Esophagus (tissue), 2 donors: ENCODE results near the gene SCARF2. TPM values are rescaled to one million over a fixed set of nuclear protein-coding genes. Genes with fewer than 3 reads are reported as not detected.
"Not testable (repeated sequence)": the region's sequence is repeated elsewhere in the genome, so short reads cannot be mapped to it uniquely, and the experiment has no call there.

Experiments
- H3K27ac ChIP-seq, 2 donors: one replicate each; pipeline ENCODE4 v1.5.1; 2013; ENCODE audit warnings: low read depth in 2 of 2, mild to moderate bottlenecking in 2 of 2, inconsistent platforms in 1 of 2, low read length in 1 of 2, moderate library complexity in 1 of 2
- H3K27me3 ChIP-seq, 2 donors: one replicate each; pipeline ENCODE4 v1.6.1; 2013; ENCODE audit warnings: low read length in 2 of 2, control low read depth in 1 of 2, mild to moderate bottlenecking in 1 of 2; ENCODE audit not compliant: insufficient read depth in 2 of 2, control insufficient read depth in 1 of 2
- H3K36me3 ChIP-seq, 2 donors: one replicate each; pipeline ENCODE4 v1.6.1; 2013; ENCODE audit warnings: low read length in 1 of 2; ENCODE audit not compliant: control insufficient read depth in 2 of 2, insufficient read depth in 2 of 2
- H3K4me1 ChIP-seq, 2 donors: one replicate each; pipeline ENCODE4 v1.6.1; 2013; ENCODE audit warnings: low read length in 1 of 2; ENCODE audit not compliant: control insufficient read depth in 2 of 2, insufficient read depth in 2 of 2
- H3K4me3 ChIP-seq, 2 donors: one replicate each; pipeline ENCODE4 v1.5.1; 2013; ENCODE audit warnings: low read length in 2 of 2, mild to moderate bottlenecking in 2 of 2, low read depth in 1 of 2, moderate library complexity in 1 of 2
- H3K9me3 ChIP-seq, 2 donors: one replicate each; pipeline ENCODE4 v1.6.1; 2013; ENCODE audit warnings: mild to moderate bottlenecking in 2 of 2, low read depth in 1 of 2, low read length in 1 of 2, moderate library complexity in 1 of 2; ENCODE audit not compliant: control insufficient read depth in 2 of 2, insufficient read depth in 1 of 2
- WGBS, 2 donors: extraction: QIAGEN DNeasy Blood & Tissue Kit; methylation state at CpG; one replicate each; pipeline ENCODE4 v1.1.7; 2013; 5-methylcytosine and 5-hydroxymethylcytosine counted together
- polyA plus RNA-seq, 2 donors: library from polyadenylated mRNA; stranded (reverse); fragments of 200-250 nt; gene quantifications; one replicate each; pipeline ENCODE4 v1.2.3, GENCODE V29; 2013
- donor health status: healthy with polysubstance abuse.
- donor health status: Bipolar disorder and iron deficiency.

SCARF2 gene, protein sequence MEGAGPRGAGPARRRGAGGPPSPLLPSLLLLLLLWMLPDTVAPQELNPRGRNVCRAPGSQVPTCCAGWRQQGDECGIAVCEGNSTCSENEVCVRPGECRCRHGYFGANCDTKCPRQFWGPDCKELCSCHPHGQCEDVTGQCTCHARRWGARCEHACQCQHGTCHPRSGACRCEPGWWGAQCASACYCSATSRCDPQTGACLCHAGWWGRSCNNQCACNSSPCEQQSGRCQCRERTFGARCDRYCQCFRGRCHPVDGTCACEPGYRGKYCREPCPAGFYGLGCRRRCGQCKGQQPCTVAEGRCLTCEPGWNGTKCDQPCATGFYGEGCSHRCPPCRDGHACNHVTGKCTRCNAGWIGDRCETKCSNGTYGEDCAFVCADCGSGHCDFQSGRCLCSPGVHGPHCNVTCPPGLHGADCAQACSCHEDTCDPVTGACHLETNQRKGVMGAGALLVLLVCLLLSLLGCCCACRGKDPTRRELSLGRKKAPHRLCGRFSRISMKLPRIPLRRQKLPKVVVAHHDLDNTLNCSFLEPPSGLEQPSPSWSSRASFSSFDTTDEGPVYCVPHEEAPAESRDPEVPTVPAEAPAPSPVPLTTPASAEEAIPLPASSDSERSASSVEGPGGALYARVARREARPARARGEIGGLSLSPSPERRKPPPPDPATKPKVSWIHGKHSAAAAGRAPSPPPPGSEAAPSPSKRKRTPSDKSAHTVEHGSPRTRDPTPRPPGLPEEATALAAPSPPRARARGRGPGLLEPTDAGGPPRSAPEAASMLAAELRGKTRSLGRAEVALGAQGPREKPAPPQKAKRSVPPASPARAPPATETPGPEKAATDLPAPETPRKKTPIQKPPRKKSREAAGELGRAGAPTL
- 1 to 10 TPM in 1 of 2 donors, under 1 TPM in 1; 0.57 to 1.0 TPM for polyA plus RNA-seq

DNA sequence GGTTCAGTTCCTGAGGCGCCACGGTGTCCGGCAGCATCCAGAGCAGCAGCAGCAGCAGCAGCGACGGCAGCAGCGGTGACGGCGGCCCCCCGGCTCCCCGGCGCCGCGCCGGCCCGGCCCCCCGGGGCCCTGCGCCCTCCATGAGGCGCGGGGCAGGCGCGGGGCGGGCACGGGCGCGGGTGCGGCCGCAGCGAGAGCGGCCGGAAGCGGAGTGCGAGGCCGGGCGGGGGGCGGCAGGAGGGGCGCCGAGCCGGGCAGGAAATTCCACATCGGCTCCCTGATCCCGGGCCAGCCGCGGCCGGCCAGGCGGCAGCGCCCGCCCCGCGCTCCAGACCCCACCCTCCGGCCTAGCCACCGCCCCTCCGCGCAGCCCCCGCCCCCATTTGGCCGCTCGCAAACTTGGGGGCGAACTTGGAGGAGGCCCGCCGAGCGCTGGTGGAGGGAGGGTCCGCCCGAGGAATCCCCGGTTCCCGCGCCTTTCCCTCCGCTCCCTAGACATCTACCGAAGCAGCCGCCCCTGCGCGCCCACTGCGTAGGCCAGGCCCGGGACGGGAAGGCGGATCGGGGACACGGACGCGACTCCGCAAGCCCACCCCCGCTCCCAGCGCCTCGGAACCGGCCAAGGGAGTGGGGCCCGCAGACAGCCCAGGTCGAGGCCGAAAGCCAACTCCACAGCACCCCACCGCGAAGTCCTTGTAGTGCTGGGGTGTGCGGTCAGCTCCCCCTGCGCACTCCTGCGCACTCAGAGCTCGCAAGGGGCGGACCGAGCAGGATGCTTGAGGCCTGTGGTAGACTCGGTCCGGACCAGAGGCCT is at the start of gene SCARF2:
Gene SCARF2 (minus strand): TSS at position 213 of the 814 bp plus-strand sequence. CDS start 71 bp downstream, at position 142.
- no peaks in the 10 kb centered on the region for H3K9me3 ChIP-seq
- peaks cover 0 to 3% of the 10 kb centered on the region in 2 donors for H3K36me3 ChIP-seq
- WGBS, 2 donors = 5 to 7% methylated on average over 66 to 95 of the region's 95 CpGs
- peak within 1 kb of the TSS; percentile 66 to 74 for H3K27ac ChIP-seq
- H3K4me3 ChIP-seq = peak within 1 kb of the TSS; percentile 44 to 46
- H3K27me3 ChIP-seq = peaks cover 3 to 16% of the 10 kb centered on the region in 2 donors
- H3K4me1 ChIP-seq = peaks cover 8 to 9% of the 10 kb centered on the region in 2 donors

DNA sequence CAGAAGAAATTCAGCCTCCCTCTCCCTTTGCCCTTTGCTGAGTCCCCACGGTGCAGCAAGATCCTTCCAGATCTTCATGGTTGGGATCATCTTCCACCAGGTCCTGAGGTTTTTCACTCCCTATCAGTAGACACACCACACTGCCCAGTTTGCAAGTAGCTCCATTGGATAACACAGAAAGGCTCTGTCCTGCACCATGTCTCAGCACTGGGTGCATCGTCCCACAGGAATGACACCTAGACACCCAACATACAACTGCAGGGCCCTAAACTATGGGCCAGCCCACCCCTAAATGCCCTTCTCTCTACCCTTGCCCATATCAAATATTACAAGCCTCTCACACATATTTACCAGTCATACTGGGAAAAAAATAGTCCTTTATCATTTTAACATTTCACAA is 48.6 kb upstream of the SCARF2 start:
- Histone ChIP-seq H3K36me3 (peaks cover 0 to 3% of the 10 kb centered on the region in 2 donors), H3K27ac (no peak overlapping the region), H3K9me3 (no peaks in the 10 kb centered on the region), H3K4me3 (no peak overlapping the region), H3K27me3 (no peaks in the 10 kb centered on the region), H3K4me1 (peaks cover 0 to 3% of the 10 kb centered on the region in 2 donors)
- 86 to 93% methylated on average over 2 of the region's 2 CpGs for WGBS, 2 donors

DNA sequence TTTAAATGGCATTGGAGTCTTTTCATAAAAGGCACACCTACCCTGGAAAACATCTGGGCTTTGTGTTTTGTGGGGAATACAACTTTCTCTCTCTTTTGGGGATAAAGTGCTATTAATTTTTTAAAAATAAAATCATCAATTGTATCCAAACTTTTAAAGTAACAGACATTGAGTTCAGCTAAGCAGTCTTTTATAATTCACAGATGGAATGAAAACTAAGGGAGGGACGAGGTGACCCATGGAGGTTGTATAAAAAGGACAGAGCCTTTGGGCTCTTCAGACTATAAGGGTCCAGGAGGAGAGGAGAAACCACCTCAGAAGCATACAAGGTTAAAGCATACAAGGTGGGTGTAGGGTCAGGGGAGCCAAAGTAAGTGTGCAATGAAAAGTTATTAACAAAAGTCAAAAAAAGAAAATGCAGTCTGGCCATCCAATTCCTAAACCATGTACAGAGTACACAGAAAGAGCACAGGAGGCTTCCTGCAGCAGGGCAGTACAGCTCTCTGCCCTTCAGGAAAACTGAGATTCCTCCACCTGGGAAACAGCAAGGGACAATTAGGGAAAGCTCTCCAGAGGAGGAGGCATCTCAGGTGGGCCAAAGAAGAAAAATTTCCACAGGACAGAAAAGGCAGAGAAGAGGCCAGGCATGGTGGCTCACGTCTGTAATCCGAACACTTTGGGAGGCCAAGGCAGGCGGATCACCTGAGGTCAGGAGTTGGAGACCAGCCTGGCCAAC is 47.5 kb upstream of the SCARF2 start:
- H3K9me3 ChIP-seq = no peaks in the 10 kb centered on the region
- no peaks in the 10 kb centered on the region for H3K27me3 ChIP-seq
- H3K4me1 ChIP-seq = peaks cover 0 to 3% of the 10 kb centered on the region in 2 donors
- peaks cover 0 to 3% of the 10 kb centered on the region in 2 donors for H3K36me3 ChIP-seq
- H3K4me3 ChIP-seq = no peak overlapping the region
- H3K27ac ChIP-seq = no peak overlapping the region
- 90 to 94% methylated on average over 4 of the region's 4 CpGs for WGBS, 2 donors

DNA sequence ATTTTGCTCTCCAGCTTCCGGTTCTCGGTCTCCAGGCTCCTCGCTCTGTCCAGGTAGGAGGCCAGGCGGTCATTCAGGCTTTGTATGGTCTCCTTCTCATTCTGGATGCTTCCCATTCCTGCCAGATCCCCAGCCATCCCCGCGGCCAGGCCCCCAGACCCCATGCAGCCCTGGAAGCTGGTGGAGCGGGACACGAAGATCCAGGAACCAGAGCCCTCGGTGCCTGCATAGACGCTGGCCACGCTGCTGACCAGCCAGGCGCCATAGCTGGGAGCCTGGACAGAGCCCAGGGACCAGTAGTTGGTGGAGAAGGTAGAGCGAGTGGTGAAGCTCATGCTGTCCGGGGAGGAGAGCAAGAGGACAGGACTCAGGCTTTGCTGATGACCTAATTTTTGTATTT is 46.1 kb upstream of the SCARF2 start:
- 96 to 98% methylated on average over 14 of the region's 14 CpGs for WGBS, 2 donors
- Histone ChIP-seq H3K4me3 (no peak overlapping the region), H3K4me1 (no peaks in the 10 kb centered on the region)

DNA sequence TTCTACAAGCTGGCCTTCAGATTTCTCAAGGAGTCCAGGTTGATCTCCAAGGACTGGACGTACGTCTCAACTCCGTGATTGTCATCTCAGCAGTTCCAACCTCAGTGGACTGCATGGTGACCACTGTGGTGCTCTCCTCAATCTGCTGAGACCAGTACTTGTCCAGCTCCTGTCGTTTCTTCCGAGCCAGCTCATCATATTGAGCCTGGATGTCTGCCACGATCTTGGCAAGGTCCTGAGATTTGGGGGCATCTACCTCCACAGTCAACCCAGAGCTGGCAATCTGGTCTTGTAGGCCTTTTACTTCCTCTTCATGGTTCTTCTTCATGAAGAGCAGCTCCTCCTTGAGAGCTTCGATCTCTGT is 45.5 kb upstream of the SCARF2 start:
- H3K9me3 ChIP-seq, H3K36me3 ChIP-seq, H3K4me3 ChIP-seq, H3K27ac ChIP-seq, H3K27me3 ChIP-seq, H3K4me1 ChIP-seq: not testable (repeated sequence)
- WGBS, 2 donors = 95 to 96% methylated on average over 7 of the region's 7 CpGs

More for the DNA sequence above, 46.1 kb upstream of the SCARF2 start:
- Histone ChIP-seq H3K36me3 (peaks cover 0 to 3% of the 10 kb centered on the region in 2 donors), H3K9me3 (no peaks in the 10 kb centered on the region), H3K27ac (no peak overlapping the region), H3K27me3 (no peaks in the 10 kb centered on the region)

DNA sequence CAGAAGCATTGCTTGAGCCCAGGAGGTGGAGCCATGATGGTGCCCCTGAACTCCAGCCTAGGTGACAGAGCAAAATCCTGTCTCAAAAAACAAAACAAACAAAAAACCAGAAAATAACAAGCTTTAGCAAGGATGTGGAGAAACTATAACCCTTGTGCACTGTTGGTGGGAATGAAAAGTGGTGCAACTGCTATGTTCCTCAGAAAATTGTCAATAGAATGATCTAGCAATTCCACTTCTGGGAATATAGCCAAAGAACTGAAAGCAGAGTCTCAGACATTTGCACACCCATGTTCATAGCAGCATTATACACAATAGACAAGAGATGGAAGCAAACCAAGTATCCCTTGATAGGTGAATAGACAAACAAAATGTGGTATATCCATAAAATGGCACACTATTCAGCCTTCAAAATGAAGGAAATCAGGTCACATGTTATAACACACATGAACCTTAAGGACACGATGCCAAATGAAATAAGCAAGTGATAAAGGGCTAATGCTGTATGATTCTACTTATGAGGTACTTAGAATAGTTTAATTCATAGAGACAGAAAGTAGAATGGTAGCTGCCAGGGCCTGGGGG is 42.1 kb upstream of the SCARF2 start:
- no peaks in the 10 kb centered on the region for H3K4me1 ChIP-seq
- no peaks in the 10 kb centered on the region for H3K27me3 ChIP-seq
- WGBS, 2 donors = 97 to 99% methylated on average over 1 of the region's 1 CpG
- H3K27ac ChIP-seq = no peak overlapping the region
- H3K36me3 ChIP-seq = peaks cover 0 to 3% of the 10 kb centered on the region in 2 donors
- no peaks in the 10 kb centered on the region for H3K9me3 ChIP-seq
- H3K4me3 ChIP-seq = no peak overlapping the region

DNA sequence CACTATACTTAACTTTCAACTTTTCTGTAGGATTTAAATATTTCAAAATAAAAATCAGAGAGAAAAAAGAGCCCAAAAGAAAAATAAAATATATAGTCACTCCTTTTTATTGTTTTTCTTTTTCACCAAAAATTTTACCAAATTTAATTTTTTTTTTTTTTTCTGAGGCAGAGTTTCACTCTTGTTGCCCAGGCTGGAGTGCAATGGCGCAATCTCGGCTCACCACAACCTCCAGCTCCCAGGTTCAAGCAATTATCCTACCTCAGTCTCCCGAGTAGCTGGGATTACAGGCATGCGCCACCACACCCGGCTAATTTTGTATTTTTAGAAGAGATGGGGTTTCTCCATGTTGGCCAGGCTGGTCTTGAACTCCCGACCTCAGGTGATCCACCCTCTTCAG is 40.4 kb upstream of the SCARF2 start:
- WGBS, 2 donors = 96 to 97% methylated on average over 6 of the region's 6 CpGs
- not testable (repeated sequence) for H3K4me1 ChIP-seq

DNA sequence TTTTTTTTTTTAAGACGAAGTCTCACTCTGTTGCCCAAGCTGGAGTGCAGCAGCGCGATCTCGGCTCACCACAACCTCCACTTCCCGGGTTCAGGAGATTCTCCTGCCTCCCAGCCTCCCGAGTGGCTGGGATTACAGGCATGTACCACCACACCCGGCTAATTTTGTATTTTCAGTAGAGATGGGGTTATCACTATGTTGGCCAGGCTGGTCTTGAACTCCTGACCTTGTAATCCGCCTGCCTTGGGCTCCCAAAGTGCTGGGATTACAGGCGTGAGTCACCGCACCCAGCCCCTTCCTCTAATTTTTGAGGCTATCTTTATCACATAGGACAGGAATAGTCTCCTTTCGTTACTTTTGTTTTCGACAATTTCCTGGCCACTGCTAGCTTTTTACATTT is 37.9 kb upstream of the SCARF2 start:
- not testable (repeated sequence) for H3K9me3 ChIP-seq, H3K36me3 ChIP-seq, H3K4me1 ChIP-seq, H3K27me3 ChIP-seq, H3K27ac ChIP-seq, H3K4me3 ChIP-seq
- WGBS, 2 donors = 80% methylated on average over 12 of the region's 12 CpGs

More for the DNA sequence above, 40.4 kb upstream of the SCARF2 start:
- H3K27me3 ChIP-seq, H3K36me3 ChIP-seq, H3K4me3 ChIP-seq, H3K27ac ChIP-seq, H3K9me3 ChIP-seq: not testable (repeated sequence)
